K562 (cell line): ENCODE results near the gene ST6GAL1. TPM values are rescaled to one million over a fixed set of nuclear protein-coding genes. Genes with fewer than 3 reads are reported as not detected.
A peak's percentile ranks its signal among the peaks of the same experiment; 100 is the strongest.

Experiments used
- ATAC-seq: fragments of 200-7000 bp; cut with Tn5 transposase; 3 replicates; pipeline ENCODE4 v1.9.1; 2020; ENCODE audit warnings: moderate library complexity
- BruUV-seq: library from RNA; stranded (reverse); fragments of 400-500 nt; replicated peaks from 2 replicates; lab custom pipeline; 2021; lab: Mats Ljungman, UMichigan
- CTCF ChIA-PET: fragments of 300-600 bp; formaldehyde crosslinking; extraction: SDS; loops from one replicate; lab custom pipeline; 2021; ENCODE audit warnings: low intra/inter-chr PET ratio; lab: Yijun Ruan, JAX
- POLR2A ChIA-PET: fragments of 300-600, 350-650 bp; sonication (Branson Sonifier 250); formaldehyde crosslinking; extraction: SDS; loops from one replicate; lab custom pipeline; 2021; ENCODE audit warnings: antibody characterized with exemption, inconsistent platforms; lab: Yijun Ruan, JAX
- DNase-seq, 4 experiments: peaks; one replicate each; pipeline versions ENCODE4 v3.0.0 to v3.0.0-alpha.2; 2011 to 2018; ENCODE audit warnings: low spot score in 3 of 4, mixed read lengths in 3 of 4; ENCODE audit errors: extremely low read depth in 1 of 4
- FAIRE-seq: peaks from 2 replicates; lab custom pipeline; 2011; peaks lifted over from hg19 to GRCh38; lab: Jason Lieb, UNC
- H2AFZ ChIP-seq: 2 replicates; pipeline ENCODE4 v1.6.0; 2011; ENCODE audit warnings: low read depth, low read length, control low read depth, inconsistent platforms
- H3K27ac ChIP-seq: fragments of 200-600 bp; 3 replicates; pipeline ENCODE4 v1.8.0; 2011; ENCODE audit warnings: low read depth, mild to moderate bottlenecking, control low read depth, inconsistent platforms, low read length, moderate library complexity, mixed read lengths; ENCODE audit errors: extremely low read depth
- H3K27me3 ChIP-seq, 2 experiments: fragments of 300-600 bp in 1 of 2; 2 replicates in 1 of 2; 3 replicates in 1 of 2; pipeline versions ENCODE4 v1.6.0 to v1.8.0; 2011; ENCODE audit warnings: inconsistent platforms in 2 of 2, low read length in 2 of 2, mild to moderate bottlenecking in 1 of 2, mixed read lengths in 1 of 2, moderate library complexity in 1 of 2; ENCODE audit not compliant: control insufficient read depth in 2 of 2, insufficient read depth in 2 of 2
- H3K36me3 ChIP-seq: fragments of 300-600 bp; 3 replicates; pipeline ENCODE4 v1.8.0; 2011; ENCODE audit warnings: mild to moderate bottlenecking, low read length, inconsistent platforms; ENCODE audit not compliant: control insufficient read depth, insufficient read depth
- H3K4me1 ChIP-seq, 2 experiments: fragments of 200-600 bp in 1 of 2; replicated peaks in 1 of 2; 2 replicates in 1 of 2; 3 replicates in 1 of 2; pipeline versions ENCODE4 v1.5.1 to v1.8.0; 2011; ENCODE audit warnings: inconsistent platforms in 2 of 2, low read length in 2 of 2, mild to moderate bottlenecking in 1 of 2, mixed read lengths in 1 of 2, moderate library complexity in 1 of 2; ENCODE audit not compliant: control insufficient read depth in 2 of 2, insufficient read depth in 2 of 2
- H3K4me2 ChIP-seq: 2 replicates; pipeline ENCODE4 v1.6.1; 2011; ENCODE audit warnings: low read length, control low read depth, inconsistent platforms, mixed read lengths; ENCODE audit not compliant: insufficient read depth
- H3K4me3 ChIP-seq: fragments of 200-600 bp; sonication (generic), shearing (Covaris generic); 2 replicates; pipeline ENCODE4 v1.5.1; 2016; ENCODE audit warnings: control low read depth, inconsistent platforms
- H3K79me2 ChIP-seq: fragments of 200-600 bp; 3 replicates; pipeline ENCODE4 v1.8.0; 2011; ENCODE audit warnings: low read length, inconsistent platforms; ENCODE audit not compliant: control insufficient read depth, insufficient read depth
- H3K9ac ChIP-seq, 2 experiments: 2 replicates each; pipeline versions ENCODE4 v1.6.0 to v1.6.1; 2011; ENCODE audit warnings: low read depth in 2 of 2, low read length in 2 of 2, control low read depth in 1 of 2, inconsistent platforms in 1 of 2, mild to moderate bottlenecking in 1 of 2, mixed read lengths in 1 of 2; ENCODE audit not compliant: insufficient read depth in 1 of 2
- H3K9me1 ChIP-seq: one replicate; pipeline ENCODE4 v1.6.0; 2011; ENCODE audit warnings: inconsistent platforms, mild to moderate bottlenecking, low read length, moderate library complexity; ENCODE audit not compliant: control insufficient read depth, insufficient read depth
- H3K9me3 ChIP-seq: replicated peaks from 2 replicates; pipeline ENCODE4 v1.5.1; 2011; ENCODE audit warnings: low read depth, low read length, inconsistent platforms; ENCODE audit not compliant: control insufficient read depth, insufficient read depth
- H4K20me1 ChIP-seq: replicated peaks from 2 replicates; pipeline ENCODE4 v1.6.1; 2011; ENCODE audit warnings: low read length, inconsistent platforms, mixed read lengths; ENCODE audit not compliant: control insufficient read depth, insufficient read depth
- ATF3 ChIP-seq, 2 experiments: fragments of 450-650 bp in 1 of 2; sonication (generic) in 1 of 2; formaldehyde crosslinking in 1 of 2; IDR thresholded peaks in 1 of 2; conservative IDR thresholded peaks in 1 of 2; 2 replicates each; pipeline versions ENCODE4 v1.6.1 to v1.8.1; 2016 to 2023; ENCODE audit warnings: mild to moderate bottlenecking in 2 of 2, moderate library complexity in 2 of 2, inconsistent platforms in 1 of 2, missing genetic modification reagents in 1 of 2
- CEBPG ChIP-seq, 3 experiments: fragments of 200-800 bp in 1 of 3; sonication (Bioruptor generic) in 1 of 3; sonication (generic) in 1 of 3; formaldehyde crosslinking in 1 of 3; IDR thresholded peaks in 2 of 3; conservative IDR thresholded peaks in 1 of 3; 2 replicates each; pipeline versions ENCODE4 v1.6.1 to v1.8.0; 2016 to 2022; ENCODE audit warnings: missing compliant biosample characterization in 2 of 3, missing genetic modification characterization in 2 of 3, mild to moderate bottlenecking in 1 of 3, missing genetic modification reagents in 1 of 3
- GABPA ChIP-seq: fragments of 200-800 bp; sonication (Bioruptor generic); conservative IDR thresholded peaks from 2 replicates; pipeline ENCODE4 v1.6.1; 2016; ENCODE audit warnings: low read depth, missing genetic modification characterization, missing compliant biosample characterization
- HDAC2 ChIP-seq: fragments of 450-650 bp; IDR thresholded peaks from 2 replicates; pipeline ENCODE4 v1.6.1; 2016; ENCODE audit warnings: mild to moderate bottlenecking
- MCM3 ChIP-seq: fragments of 450-650 bp; IDR thresholded peaks from 2 replicates; pipeline ENCODE4 v1.6.1; 2016
- NCOR1 ChIP-seq: fragments of 450-650 bp; IDR thresholded peaks from 2 replicates; pipeline ENCODE4 v1.6.1; 2016; ENCODE audit warnings: mild to moderate bottlenecking, moderate library complexity
- RB1 ChIP-seq: fragments of 450-650 bp; IDR thresholded peaks from 2 replicates; pipeline ENCODE4 v1.6.1; 2017; ENCODE audit warnings: low read depth, mild to moderate bottlenecking
- RREB1 ChIP-seq: fragments of 250-450 bp; sonication (Bioruptor Pico); IDR thresholded peaks from 2 replicates; pipeline ENCODE4 v1.4.0; 2020
- STAT5B ChIP-seq: fragments of 250-450 bp; sonication (Bioruptor Pico); IDR thresholded peaks from 2 replicates; pipeline ENCODE4 v1.8.0; 2021; ENCODE audit warnings: mild to moderate bottlenecking, inconsistent platforms
- ZHX1 ChIP-seq: fragments of 150-350 bp; conservative IDR thresholded peaks from 2 replicates; pipeline ENCODE4 v1.6.1; 2014; ENCODE audit warnings: low read length
- WGBS: fragments of 100-300 bp; shearing (Covaris generic); methylation state at CpG from one replicate; pipeline ENCODE4 v1.1.6; 2016; ENCODE audit warnings: low coverage, mixed read lengths; ENCODE audit not compliant: insufficient coverage; ENCODE audit errors: missing lambda C conversion rate; 5-methylcytosine and 5-hydroxymethylcytosine counted together
- in situ Hi-C: fragments of 300-500 bp; cut with MboI; formaldehyde crosslinking; loops from 4 replicates; pipeline ENCODE4 v1.15.0; 2018; ENCODE audit warnings: inconsistent platforms, mixed read lengths
- intact Hi-C: fragments of 100-400 bp; cut with micrococcal nuclease; formaldehyde crosslinking; loops from 2 replicates; pipeline ENCODE4 v1.14.2; 2022
- polyA plus RNA-seq, 8 experiments: library from polyadenylated mRNA; depleted of rRNA in 4 of 8; stranded (reverse) in 5 of 8; unstranded in 3 of 8; fragments of >200 nt; fragmentation: Nextera tagmentation in 2 of 8; fragmentation: Illumina TruSeq in 1 of 8; extraction: Ambion mirVana in 2 of 8; extraction: Trizol in 1 of 8; gene quantifications; 2 replicates each; pipeline versions ENCODE4 v1.2.1 to v1.2.3, GENCODE V29; 2011 to 2014; ENCODE audit warnings: inconsistent platforms in 1 of 8, missing spikeins in 1 of 8
- total RNA-seq, 7 experiments: library from RNA; depleted of rRNA in 6 of 7; stranded (reverse); fragments of >200 nt in 6 of 7; fragmentation: Illumina TruSeq in 2 of 7; extraction: Trizol in 2 of 7; gene quantifications; 2 replicates each; pipeline versions ENCODE4 v1.2.1 to v1.2.3, GENCODE V29; 2011 to 2021; ENCODE audit warnings: low replicate concordance in 1 of 7

Gene ST6GAL1
- total and polyA plus RNA-seq, 9 of the 15 experiments (the other 6 are each of a cell fraction or from before 2014, with no cell fraction given) = 31.9 to 145 (median 71.0) TPM

- ATAC-seq = 0 out of 3 replicates have a peak, but pooled peaks have one; percentile 8
- H3K9ac ChIP-seq = no peak overlapping the region
- H3K9me1 ChIP-seq = no peaks in the 10 kb centered on the region
- H4K20me1 ChIP-seq = no peaks in the 10 kb centered on the region
- no peaks in the 10 kb centered on the region for H3K27me3 ChIP-seq
- H3K4me2 ChIP-seq = no peak overlapping the region
- no peak overlapping the region for H3K4me3 ChIP-seq
- BruUV-seq = no TSS peak
- POLR2A ChIA-PET = interaction anchor here (0.7 kb wide), 1 partner anchor 500 kb away, joined by 4 read pairs; no protein-coding TSS in a partner anchor
- in situ Hi-C loops = no loop called here
- DNase-seq = no peak
- TF ChIP-seq GABPA (tag) (no peak), RB1 (no peak), MCM3 (no peak), ZHX1 (no peak), HDAC2 (no peak), ATF3 (IDR thresholded peaks at IDR 0.05) (peak; percentile 29; the same call in 1 of the 2 replicates), ATF3 (CRISPR knock-in tag; conservative IDR thresholded peaks at IDR 0.05) (no peak), CEBPG (CRISPR knock-in tag; IDR thresholded peaks at IDR 0.05) (no peak), CEBPG (tag; conservative IDR thresholded peaks at IDR 0.05 in 1 of 2, IDR thresholded peaks at IDR 0.05 in 1 of 2) (0 out of 4 replicates have a peak, but pooled peaks of 1 of the 2 experiments have one; percentile 14), STAT5B (CRISPR knock-in tag) (no peak), NCOR1 (no peak), RREB1 (no peak)
- TF ChIP-seq, all 486 proteins: peak for 2
- Histone ChIP-seq H3K27ac (peak overlapping the region; percentile 22; the same call in 1 of the 3 replicates), H3K79me2 (peaks cover 7% of the 10 kb centered on the region; the same call in 2 of the 3 replicates), H3K4me1 (peaks cover 18 to 31% of the 10 kb centered on the region in 2 experiments), H2AFZ (no peak overlapping the region), H3K36me3 (peaks cover 57% of the 10 kb centered on the region), H3K9me3 (no peaks in the 10 kb centered on the region)
- CTCF ChIA-PET = no interaction called here
- intact Hi-C loops = no loop called here
- WGBS = 84% methylated on average over 10 of the region's 10 CpGs
- FAIRE-seq = no peak
These were observed 108.9 kb downstream of the ST6GAL1 start for GRCh38 chr3:187039100-187039722.
